ENCODE measurements around the gene AGT. TPM values are rescaled to one million over a fixed set of nuclear protein-coding genes. Genes with fewer than 3 reads are reported as not detected.

The AGT gene
- polyA plus RNA-seq, 1 donor (not counting 4 experiments of a cell fraction or from before 2014, with no cell fraction given): not detected

- no peak overlapping the region for H3K27ac ChIP-seq (ENCODE audit: control insufficient read depth, insufficient read depth, low read length)
- H3K9ac ChIP-seq (ENCODE audit: control insufficient read depth, extremely low read depth, insufficient read depth, low read length): no peak overlapping the region
- no peaks in the 10 kb centered on the region for H4K20me1 ChIP-seq (ENCODE audit: control insufficient read depth, extremely low read depth, insufficient read depth, low read length)
- H3K79me2 ChIP-seq (ENCODE audit: control insufficient read depth, insufficient read depth, low read length): no peaks in the 10 kb centered on the region
- no peak overlapping the region for H3K4me3 ChIP-seq (ENCODE audit: control insufficient read depth in 2 of 3, extremely low read depth in 1 of 3, insufficient read depth in 2 of 3, low read depth in 1 of 3, low read length in 3 of 3)
- no peak for TF ChIP-seq CTCF (optimal IDR thresholded peaks at IDR 0.05 in 1 of 3, IDR thresholded peaks at IDR 0.05 in 1 of 3, conservative IDR thresholded peaks at IDR 0.05 in 1 of 3; ENCODE audit: extremely low read depth in 1 of 3, insufficient read depth in 2 of 3, low read length in 3 of 3)
- no peak for TF ChIP-seq EZH2 (IDR thresholded peaks at IDR 0.05; ENCODE audit: low read length)
- DNase-seq (ENCODE audit: low read depth, low spot score) (no peak), FAIRE-seq (no peak)
- no peaks in the 10 kb centered on the region for H3K4me1 ChIP-seq (ENCODE audit: control insufficient read depth, extremely low read depth, insufficient read depth, low read length)
- no peaks in the 10 kb centered on the region for H3K27me3 ChIP-seq (ENCODE audit: control insufficient read depth, extremely low read depth, insufficient read depth, low read length)
- dilution Hi-C loops (cut with MboI; ENCODE audit: extremely low pct_ligation_motif_present, low sequenced_read_pairs): no loop called here
- H3K4me2 ChIP-seq (ENCODE audit: control insufficient read depth, extremely low read depth, insufficient read depth, low read depth, low read length): no peak overlapping the region
- H3K36me3 ChIP-seq (ENCODE audit: control insufficient read depth in 2 of 2, extremely low read depth in 1 of 2, insufficient read depth in 2 of 2, low read length in 2 of 2): no peaks in the 10 kb centered on the region
- H2AFZ ChIP-seq (ENCODE audit: control insufficient read depth, low read length): no peak overlapping the region
- H3K9me1 ChIP-seq (ENCODE audit: control insufficient read depth, extremely low read depth, insufficient read depth, low read length): no peaks in the 10 kb centered on the region
- H3K9me3 ChIP-seq (ENCODE audit: control insufficient read depth, low read depth, low read length): no peaks in the 10 kb centered on the region
These were observed 391 bp downstream of the AGT start for GRCh38 chr1:230713547-230713914.

- Histone ChIP-seq H3K4me2 (ENCODE audit: control insufficient read depth, extremely low read depth, insufficient read depth, low read depth, low read length) (no peak overlapping the region), H3K9me1 (ENCODE audit: control insufficient read depth, extremely low read depth, insufficient read depth, low read length) (no peaks in the 10 kb centered on the region), H3K27ac (ENCODE audit: control insufficient read depth, insufficient read depth, low read length) (no peak overlapping the region), H3K27me3 (ENCODE audit: control insufficient read depth, extremely low read depth, insufficient read depth, low read length) (no peaks in the 10 kb centered on the region), H3K9ac (ENCODE audit: control insufficient read depth, extremely low read depth, insufficient read depth, low read length) (no peak overlapping the region), H3K36me3 (ENCODE audit: control insufficient read depth in 2 of 2, extremely low read depth in 1 of 2, insufficient read depth in 2 of 2, low read length in 2 of 2) (no peaks in the 10 kb centered on the region), H3K4me3 (ENCODE audit: control insufficient read depth in 2 of 3, extremely low read depth in 1 of 3, insufficient read depth in 2 of 3, low read depth in 1 of 3, low read length in 3 of 3) (no peak overlapping the region), H3K9me3 (ENCODE audit: control insufficient read depth, low read depth, low read length) (no peaks in the 10 kb centered on the region), H3K79me2 (ENCODE audit: control insufficient read depth, insufficient read depth, low read length) (no peaks in the 10 kb centered on the region), H4K20me1 (ENCODE audit: control insufficient read depth, extremely low read depth, insufficient read depth, low read length) (no peaks in the 10 kb centered on the region), H3K4me1 (ENCODE audit: control insufficient read depth, extremely low read depth, insufficient read depth, low read length) (no peaks in the 10 kb centered on the region), H2AFZ (ENCODE audit: control insufficient read depth, low read length) (no peak overlapping the region)
- dilution Hi-C loops (cut with MboI; ENCODE audit: extremely low pct_ligation_motif_present, low sequenced_read_pairs): no loop called here
- no peak for TF ChIP-seq EZH2 (IDR thresholded peaks at IDR 0.05; ENCODE audit: low read length)
- no peak for TF ChIP-seq CTCF (optimal IDR thresholded peaks at IDR 0.05 in 1 of 3, IDR thresholded peaks at IDR 0.05 in 1 of 3, conservative IDR thresholded peaks at IDR 0.05 in 1 of 3; ENCODE audit: extremely low read depth in 1 of 3, insufficient read depth in 2 of 3, low read length in 3 of 3)
- no peak for DNase-seq (ENCODE audit: low read depth, low spot score)
- FAIRE-seq: no peak
These were observed 784 bp downstream of the AGT start for GRCh38 chr1:230713138-230713537.
